Transverse colon (tissue), 4 donors: Measurements from ENCODE around the gene DGKH. TPM values are rescaled to one million over a fixed set of nuclear protein-coding genes. Genes with fewer than 3 reads are reported as not detected.

Experiments used
- DNase-seq: peaks from one replicate; pipeline ENCODE4 v3.0.0-alpha.2; 2019
- H3K27ac ChIP-seq, 4 donors: fragments of 200-600 bp; sonication (generic); 2 replicates each; pipeline ENCODE4 v1.5.1; 2016 to 2018; ENCODE audit warnings: inconsistent platforms in 4 of 4
- H3K27me3 ChIP-seq: fragments of 200-600 bp; sonication (generic); 2 replicates; pipeline ENCODE4 v1.5.1; 2017; ENCODE audit warnings: inconsistent platforms
- H3K36me3 ChIP-seq, 4 donors: fragments of 200-600 bp; sonication (generic); 2 replicates each; pipeline ENCODE4 v1.5.1; 2017 to 2019; ENCODE audit warnings: inconsistent platforms in 4 of 4
- H3K4me1 ChIP-seq, 4 donors: fragments of 200-600 bp; sonication (generic); 2 replicates each; pipeline ENCODE4 v1.5.1; 2017 to 2020; ENCODE audit warnings: inconsistent platforms in 4 of 4
- H3K4me3 ChIP-seq, 4 donors: fragments of 200-600 bp; sonication (generic); 1 replicate in 1 of 4; 2 replicates in 3 of 4; pipeline versions ENCODE4 v1.5.1 to v1.6.1; 2017 to 2019; ENCODE audit warnings: inconsistent platforms in 4 of 4
- H3K9me3 ChIP-seq, 2 donors: fragments of 200-600 bp; sonication (generic); 2 replicates each; pipeline ENCODE4 v1.5.1; 2017 to 2019; ENCODE audit warnings: inconsistent platforms in 2 of 2
- CTCF ChIP-seq, 5 experiments: fragments of 200-600 bp in 3 of 5; fragments of 450-650 bp in 2 of 5; sonication (generic) in 3 of 5; IDR thresholded peaks; 1 replicate in 2 of 5; 2 replicates in 3 of 5; pipeline ENCODE4 v1.5.1; 2016 to 2017; ENCODE audit warnings: antibody characterized with exemption in 5 of 5, inconsistent platforms in 3 of 5, mild to moderate bottlenecking in 2 of 5, moderate library complexity in 1 of 5
- EP300 ChIP-seq: sonication (generic); formaldehyde crosslinking; IDR thresholded peaks from one replicate; pipeline ENCODE4 v1.6.1; 2017; ENCODE audit warnings: antibody characterized with exemption, low read depth
- POLR2A ChIP-seq: fragments of 450-650 bp; IDR thresholded peaks from one replicate; pipeline ENCODE4 v1.6.1; 2016; ENCODE audit warnings: antibody characterized with exemption, mild to moderate bottlenecking, moderate library complexity
- POLR2AphosphoS5 ChIP-seq, 3 donors: sonication (generic); formaldehyde crosslinking; IDR thresholded peaks; one replicate each; pipeline ENCODE4 v1.6.1; 2016; ENCODE audit warnings: antibody characterized with exemption in 3 of 3
- WGBS, 2 donors: methylation state at CpG; one replicate each; pipeline ENCODE4 v1.1.5; 2018; ENCODE audit warnings: low coverage in 1 of 2; 5-methylcytosine and 5-hydroxymethylcytosine counted together
- in situ Hi-C, 4 donors: fragments of 200-750 bp; cut with MboI; loops; one replicate each; pipeline versions ENCODE4 v1.15.0 to v1.15.1; 2017; ENCODE audit warnings: low sequenced_read_pairs in 3 of 4, low pct_ligation_motif_present in 1 of 4, low pct_unique_long_range_greater_than_20kb in 1 of 4
- intact Hi-C: fragments of 100-400 bp; cut with DNase I; formaldehyde crosslinking; loops from one replicate; pipeline ENCODE4 v1.15.1; 2023; ENCODE audit warnings: low total_unique reads
- total RNA-seq, 4 donors: library from RNA; depleted of rRNA; stranded (reverse); fragments of >200 nt; gene quantifications; one replicate each; pipeline ENCODE4 v1.1.0, GENCODE V29; 2016

The DGKH gene
- total RNA-seq, 4 donors from 2014 or later = 19.4 to 35.6 (median 25.0) TPM

- no peaks in the 10 kb centered on the region for H3K36me3 ChIP-seq
- intact Hi-C loops (no loop called here), in situ Hi-C loops (no loop called here)
- H3K27ac ChIP-seq = no peak overlapping the region
- TF ChIP-seq POLR2AphosphoS5 (IDR thresholded peaks at IDR 0.05) (no peak), CTCF (IDR thresholded peaks at IDR 0.05) (no peak), POLR2A (no peak), EP300 (no peak)
- no peak for DNase-seq
- H3K4me1 ChIP-seq = peaks cover 0 to 24% (median 6%) of the 10 kb centered on the region in 4 donors
- no peak overlapping the region for H3K4me3 ChIP-seq
- WGBS, 2 donors = 73 to 94% methylated on average over 2 of the region's 2 CpGs
- H3K27me3 ChIP-seq = no peaks in the 10 kb centered on the region
- H3K9me3 ChIP-seq = no peaks in the 10 kb centered on the region
Measured at GRCh38 chr13:42022796-42023493, 25.5 kb upstream of the DGKH start.

GRCh38 chr13:42027286-42027685 is 21.2 kb upstream of the DGKH start:
- Histone ChIP-seq H3K27ac (peak overlapping the region in 3 of 4 donors; percentile 82 to 86 (median 84)), H3K4me1 (peaks cover 0 to 40% (median 14%) of the 10 kb centered on the region in 4 donors), H3K9me3 (no peaks in the 10 kb centered on the region), H3K4me3 (no peak overlapping the region), H3K36me3 (no peaks in the 10 kb centered on the region), H3K27me3 (no peaks in the 10 kb centered on the region)
- in situ Hi-C loops (loop anchor here in 1 of 4 donors (25.0 kb wide), 1 partner anchor 115 kb away; no protein-coding TSS in a partner anchor), intact Hi-C loops (no loop called here)
- no peak for TF ChIP-seq POLR2AphosphoS5 (IDR thresholded peaks at IDR 0.05)
- no peak for TF ChIP-seq POLR2A
- TF ChIP-seq EP300 = no peak
- no peak for TF ChIP-seq CTCF (IDR thresholded peaks at IDR 0.05)
- no peak for DNase-seq

- intact Hi-C loops (no loop called here), in situ Hi-C loops (loop anchor here in 1 of 4 donors (25.0 kb wide), 1 partner anchor 116 kb away; no protein-coding TSS in a partner anchor)
- H3K27me3 ChIP-seq = no peaks in the 10 kb centered on the region
- H3K27ac ChIP-seq = peak overlapping the region; percentile 82 to 86 (median 84)
- DNase-seq = peak; percentile 70
- no peaks in the 10 kb centered on the region for H3K36me3 ChIP-seq
- no peaks in the 10 kb centered on the region for H3K9me3 ChIP-seq
- no peak overlapping the region for H3K4me3 ChIP-seq
- H3K4me1 ChIP-seq = peaks cover 0 to 36% (median 14%) of the 10 kb centered on the region in 4 donors
- WGBS, 2 donors = 35 to 40% methylated on average over 3 of the region's 3 CpGs
- TF ChIP-seq EP300 (peak; percentile 62), POLR2A (peak; percentile 49), CTCF (IDR thresholded peaks at IDR 0.05) (no peak), POLR2AphosphoS5 (IDR thresholded peaks at IDR 0.05) (peak in 2 of 3 donors; percentile 53 to 58)
Measured at GRCh38 chr13:42028113-42028799, 20.2 kb upstream of the DGKH start.

- in situ Hi-C loops = loop anchor here in 1 of 4 donors (25.0 kb wide), 1 partner anchor 124 kb away; no protein-coding TSS in a partner anchor
- DNase-seq = no peak
- Histone ChIP-seq H3K9me3 (peaks cover 0 to 4% of the 10 kb centered on the region in 2 donors), H3K4me3 (no peak overlapping the region), H3K27me3 (no peaks in the 10 kb centered on the region), H3K27ac (no peak overlapping the region), H3K36me3 (no peaks in the 10 kb centered on the region), H3K4me1 (peaks cover 0 to 7% (median 6%) of the 10 kb centered on the region in 4 donors)
- TF ChIP-seq POLR2AphosphoS5 (IDR thresholded peaks at IDR 0.05) (no peak), POLR2A (no peak), EP300 (no peak), CTCF (IDR thresholded peaks at IDR 0.05) (no peak)
- intact Hi-C loops = no loop called here
Measured at GRCh38 chr13:42035905-42036521, 12.4 kb upstream of the DGKH start.
